H1 (cell line): ENCODE measurements around the gene ZSWIM4. TPM values are rescaled to one million over a fixed set of nuclear protein-coding genes. Genes with fewer than 3 reads are reported as not detected.

Experiments
- EP300 ChIP-seq, 2 experiments: IDR thresholded peaks; 1 replicate in 1 of 2; 2 replicates in 1 of 2; pipeline ENCODE4 v1.6.1; 2011 to 2012; ENCODE audit warnings: low read depth in 2 of 2, low read length in 2 of 2, mild to moderate bottlenecking in 2 of 2, borderline replicate concordance in 1 of 2, inconsistent platforms in 1 of 2, moderate library complexity in 1 of 2
- GTF2F1 ChIP-seq: IDR thresholded peaks from 2 replicates; pipeline ENCODE4 v1.6.1; 2012; ENCODE audit warnings: low read depth, low read length, improper control_type of control experiment, borderline replicate concordance
- JUND ChIP-seq: IDR thresholded peaks from 2 replicates; pipeline ENCODE4 v1.6.1; 2011; ENCODE audit warnings: mild to moderate bottlenecking, improper control_type of control experiment, low read length
- NANOG ChIP-seq: IDR thresholded peaks from 2 replicates; pipeline ENCODE4 v1.6.1; 2011; ENCODE audit warnings: low read length, low read depth, mild to moderate bottlenecking, inconsistent platforms; ENCODE audit not compliant: insufficient read depth, poor library complexity, severe bottlenecking
- POLR2A ChIP-seq, 2 experiments: IDR thresholded peaks; 1 replicate in 1 of 2; 2 replicates in 1 of 2; pipeline ENCODE4 v1.6.1; 2011; ENCODE audit warnings: low read depth in 2 of 2, low read length in 2 of 2, mild to moderate bottlenecking in 2 of 2; ENCODE audit errors: control extremely low read depth in 1 of 2
- SIN3A ChIP-seq, 2 experiments: IDR thresholded peaks in 1 of 2; conservative IDR thresholded peaks in 1 of 2; 2 replicates each; pipeline ENCODE4 v1.6.1; 2011 to 2012; ENCODE audit warnings: low read length in 2 of 2, improper control_type of control experiment in 1 of 2, low read depth in 1 of 2, mild to moderate bottlenecking in 1 of 2
- SP2 ChIP-seq: IDR thresholded peaks from 2 replicates; pipeline ENCODE4 v1.6.1; 2012; ENCODE audit warnings: mild to moderate bottlenecking, low read length, inconsistent platforms
- SRF ChIP-seq: IDR thresholded peaks from 2 replicates; pipeline ENCODE4 v1.6.1; 2011; ENCODE audit warnings: mild to moderate bottlenecking, low read depth, low read length, moderate library complexity
- SUZ12 ChIP-seq: fragments of 200-600 bp; sonication (generic); IDR thresholded peaks from 2 replicates; pipeline ENCODE4 v1.6.1; 2012; ENCODE audit warnings: mild to moderate bottlenecking, inconsistent platforms, low read length, moderate library complexity, mixed read lengths
- TCF12 ChIP-seq: IDR thresholded peaks from 2 replicates; pipeline ENCODE4 v1.6.1; 2011; ENCODE audit warnings: low read depth, mild to moderate bottlenecking, low read length
- TEAD4 ChIP-seq: IDR thresholded peaks from 2 replicates; pipeline ENCODE4 v1.6.1; 2012; ENCODE audit warnings: low read depth, low read length, inconsistent platforms, mixed read lengths
- polyA plus RNA-seq, 7 experiments: library from polyadenylated mRNA; depleted of rRNA in 3 of 7; stranded (reverse) in 5 of 7; unstranded in 2 of 7; fragments of >200 nt in 5 of 7; fragments of 200-250 nt in 2 of 7; gene quantifications; 1 replicate in 5 of 7; 2 replicates in 1 of 7; 4 replicates in 1 of 7; pipeline versions ENCODE4 v1.2.1 to v1.2.3, GENCODE V29; 2011 to 2013; ENCODE audit warnings: missing spikeins in 2 of 7, mixed read lengths in 2 of 7
- total RNA-seq: library from RNA; stranded (reverse); fragmentation: NEBNext Ultra II Directional; extraction: Animal tissue kit (Norgen Biotek cat#: 25700); gene quantifications from 2 replicates; pipeline ENCODE4 v1.2.1, GENCODE V29; 2021

Gene ZSWIM4
- total and polyA plus RNA-seq, 2 of the 8 experiments (the other 6 are each of a cell fraction or from before 2014, with no cell fraction given) = 12.2 to 31.1 TPM

- TF ChIP-seq TCF12 = no peak
- no peak for TF ChIP-seq POLR2A (IDR thresholded peaks at IDR 0.05; ENCODE audit: control extremely low read depth in 1 of 2, low read depth in 2 of 2, low read length in 2 of 2)
- TF ChIP-seq JUND = no peak
- no peak for TF ChIP-seq NANOG
- no peak for TF ChIP-seq EP300 (IDR thresholded peaks at IDR 0.05; ENCODE audit: borderline replicate concordance in 1 of 2, low read depth in 2 of 2, low read length in 2 of 2)
- TF ChIP-seq SP2 = no peak
- TF ChIP-seq TEAD4 = no peak
- no peak for TF ChIP-seq GTF2F1
- no peak for TF ChIP-seq SUZ12
- no peak for TF ChIP-seq SIN3A (conservative IDR thresholded peaks at IDR 0.05 in 1 of 2, IDR thresholded peaks at IDR 0.05 in 1 of 2; ENCODE audit: low read depth in 1 of 2, low read length in 2 of 2)
- no peak for TF ChIP-seq SRF
These were observed 37.2 kb upstream of the ZSWIM4 start (continued) for GRCh38 chr19:13757805-13758772.
